ENCODE measurements around the gene EFCAB13.

DNA sequence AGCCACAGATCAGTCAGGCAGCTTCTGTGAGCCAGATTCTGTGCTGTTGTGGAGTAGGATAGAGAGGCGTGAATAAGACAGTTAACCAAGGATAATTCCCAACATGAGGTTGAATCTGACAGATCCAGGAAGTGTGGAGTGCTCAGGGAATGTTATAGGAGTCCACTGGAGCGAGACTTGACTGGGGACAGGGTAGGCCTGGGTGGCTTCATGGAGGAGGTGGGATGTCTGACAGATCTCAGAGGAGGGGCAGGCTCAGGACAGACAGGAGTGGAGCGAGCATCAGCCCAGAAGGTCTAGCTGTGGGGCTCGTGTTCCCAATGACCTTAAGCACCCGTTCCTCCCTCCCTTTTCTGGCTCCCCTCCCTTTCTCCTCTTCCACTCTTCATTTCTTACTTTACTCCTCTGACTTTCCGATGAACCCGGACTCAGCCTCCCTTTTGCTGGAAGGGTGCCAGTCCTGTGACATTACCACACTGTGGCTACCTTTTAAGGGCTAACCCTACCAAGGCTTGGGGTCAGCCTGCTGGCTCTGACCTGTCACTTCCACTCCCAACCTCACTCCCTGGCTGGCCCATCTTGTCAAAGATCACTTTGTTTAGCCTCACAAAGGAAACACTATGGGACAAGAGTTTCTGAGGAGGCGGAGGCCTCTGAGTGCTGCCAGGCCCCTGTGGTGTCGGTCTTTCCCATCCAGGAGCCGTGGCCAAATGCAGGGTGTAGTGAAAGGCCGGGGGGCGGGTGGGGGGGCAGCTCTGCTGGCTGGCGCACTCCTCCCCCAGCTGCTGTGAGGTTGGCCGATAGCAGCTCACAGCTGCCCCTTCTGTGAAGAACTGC, 28.5 kb upstream of the EFCAB13 start:
- TF ChIP-seq, protein P1, sequence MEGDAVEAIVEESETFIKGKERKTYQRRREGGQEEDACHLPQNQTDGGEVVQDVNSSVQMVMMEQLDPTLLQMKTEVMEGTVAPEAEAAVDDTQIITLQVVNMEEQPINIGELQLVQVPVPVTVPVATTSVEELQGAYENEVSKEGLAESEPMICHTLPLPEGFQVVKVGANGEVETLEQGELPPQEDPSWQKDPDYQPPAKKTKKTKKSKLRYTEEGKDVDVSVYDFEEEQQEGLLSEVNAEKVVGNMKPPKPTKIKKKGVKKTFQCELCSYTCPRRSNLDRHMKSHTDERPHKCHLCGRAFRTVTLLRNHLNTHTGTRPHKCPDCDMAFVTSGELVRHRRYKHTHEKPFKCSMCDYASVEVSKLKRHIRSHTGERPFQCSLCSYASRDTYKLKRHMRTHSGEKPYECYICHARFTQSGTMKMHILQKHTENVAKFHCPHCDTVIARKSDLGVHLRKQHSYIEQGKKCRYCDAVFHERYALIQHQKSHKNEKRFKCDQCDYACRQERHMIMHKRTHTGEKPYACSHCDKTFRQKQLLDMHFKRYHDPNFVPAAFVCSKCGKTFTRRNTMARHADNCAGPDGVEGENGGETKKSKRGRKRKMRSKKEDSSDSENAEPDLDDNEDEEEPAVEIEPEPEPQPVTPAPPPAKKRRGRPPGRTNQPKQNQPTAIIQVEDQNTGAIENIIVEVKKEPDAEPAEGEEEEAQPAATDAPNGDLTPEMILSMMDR (IDR thresholded peaks at IDR 0.05), result no peak
- no peak for TF ChIP-seq POLR2A (IDR thresholded peaks at IDR 0.05)

Measured in right lobe of liver (tissue), 4 donors.